HepG2 (cell line): ENCODE data around the gene PLIN3. TPM values are rescaled to one million over a fixed set of nuclear protein-coding genes. Genes with fewer than 3 reads are reported as not detected.

ENCODE experiments used
- ATAC-seq: fragments of 200-7000 bp; cut with Tn5 transposase; 3 replicates; pipeline ENCODE4 v1.9.1; 2020; ENCODE audit warnings: mild to moderate bottlenecking, moderate library complexity
- BruUV-seq: library from RNA; stranded (reverse); fragments of 400-500 nt; replicated peaks from 2 replicates; lab custom pipeline; 2021; lab: Mats Ljungman, UMichigan
- CTCF ChIA-PET: fragments of 300-600 bp; formaldehyde crosslinking; extraction: SDS; loops from one replicate; lab custom pipeline; 2021; ENCODE audit warnings: low total read pairs, inconsistent platforms, low intra/inter-chr PET ratio; lab: Yijun Ruan, JAX
- POLR2A ChIA-PET: fragments of 350-600 bp; sonication (Branson Sonifier 250); formaldehyde crosslinking; loops from one replicate; lab custom pipeline; 2020; ENCODE audit warnings: antibody characterized with exemption, inconsistent platforms; lab: Yijun Ruan, JAX
- DNase-seq: peaks from one replicate; pipeline ENCODE4 v3.0.0-alpha.2; 2015; ENCODE audit warnings: low spot score
- FAIRE-seq: peaks from 3 replicates; lab custom pipeline; 2011; peaks lifted over from hg19 to GRCh38; lab: Jason Lieb, UNC
- H2AFZ ChIP-seq: one replicate; pipeline ENCODE4 v1.6.1; 2011; ENCODE audit warnings: low read length, inconsistent platforms
- H3K27ac ChIP-seq: fragments of 300-600 bp; 3 replicates; pipeline ENCODE4 v1.8.0; 2011; ENCODE audit warnings: mixed run types, mild to moderate bottlenecking, mixed read lengths, low read length, inconsistent platforms; ENCODE audit not compliant: insufficient read depth; ENCODE audit errors: extremely low read length
- H3K27me3 ChIP-seq, 2 experiments: fragments of 200-600 bp in 1 of 2; 2 replicates in 1 of 2; 3 replicates in 1 of 2; pipeline versions ENCODE4 v1.6.0 to v1.8.0; 2011; ENCODE audit warnings: low read length in 2 of 2, mild to moderate bottlenecking in 2 of 2, moderate library complexity in 2 of 2, inconsistent platforms in 1 of 2; ENCODE audit not compliant: insufficient read depth in 2 of 2, control insufficient read depth in 1 of 2
- H3K36me3 ChIP-seq, 2 experiments: fragments of 200-600 bp in 1 of 2; replicated peaks in 1 of 2; 2 replicates in 1 of 2; 3 replicates in 1 of 2; pipeline versions ENCODE4 v1.5.1 to v1.8.0; 2011; ENCODE audit warnings: low read length in 2 of 2, inconsistent platforms in 1 of 2; ENCODE audit not compliant: insufficient read depth in 2 of 2, control insufficient read depth in 1 of 2
- H3K4me1 ChIP-seq: 2 replicates; pipeline ENCODE4 v1.5.1; 2012; ENCODE audit warnings: low read length, inconsistent platforms; ENCODE audit not compliant: insufficient read depth
- H3K4me2 ChIP-seq: 2 replicates; pipeline ENCODE4 v1.6.0; 2011; ENCODE audit warnings: low read depth, low read length, inconsistent platforms
- H3K4me3 ChIP-seq, 3 experiments: fragments of 200-600 bp in 1 of 3; sonication (generic), shearing (Covaris generic) in 1 of 3; replicated peaks in 1 of 3; 2 replicates each; pipeline ENCODE4 v1.5.1; 2011 to 2016; ENCODE audit warnings: low read length in 3 of 3, inconsistent platforms in 2 of 3, low read depth in 2 of 3, mild to moderate bottlenecking in 2 of 3, control low read depth in 1 of 3, mixed read lengths in 1 of 3; ENCODE audit not compliant: insufficient read depth in 1 of 3
- H3K79me2 ChIP-seq: one replicate; pipeline ENCODE4 v1.6.1; 2011; ENCODE audit warnings: low read length, inconsistent platforms; ENCODE audit not compliant: insufficient read depth
- H3K9ac ChIP-seq: 2 replicates; pipeline ENCODE4 v1.6.0; 2011; ENCODE audit warnings: mild to moderate bottlenecking, low read depth, low read length, inconsistent platforms; ENCODE audit not compliant: insufficient read depth
- H3K9me3 ChIP-seq: 2 replicates; pipeline ENCODE4 v1.5.1; 2012; ENCODE audit warnings: mild to moderate bottlenecking, low read length
- H4K20me1 ChIP-seq: 2 replicates; pipeline ENCODE4 v1.6.0; 2011; ENCODE audit warnings: inconsistent platforms, mild to moderate bottlenecking, low read length, moderate library complexity; ENCODE audit not compliant: insufficient read depth
- CENPX ChIP-seq: sonication (generic); formaldehyde crosslinking; IDR thresholded peaks from 2 replicates; pipeline ENCODE4 v1.9.0; 2021; ENCODE audit warnings: mild to moderate bottlenecking, missing genetic modification reagents, moderate library complexity
- MAF1 ChIP-seq: sonication (generic); formaldehyde crosslinking; IDR thresholded peaks from 2 replicates; pipeline ENCODE4 v1.5.0; 2020; ENCODE audit warnings: missing genetic modification reagents, borderline replicate concordance
- NFAT5 ChIP-seq: sonication (generic); formaldehyde crosslinking; IDR thresholded peaks from 2 replicates; pipeline ENCODE4 v1.4.0; 2020; ENCODE audit warnings: missing genetic modification reagents
- NPAS2 ChIP-seq: sonication (generic); formaldehyde crosslinking; IDR thresholded peaks from 2 replicates; pipeline ENCODE4 v1.8.0; 2022; ENCODE audit warnings: mild to moderate bottlenecking, missing genetic modification reagents, borderline replicate concordance
- RBFOX2 ChIP-seq: fragments of 200-400 bp; formaldehyde crosslinking; IDR thresholded peaks from 2 replicates; pipeline ENCODE4 v1.6.1; 2017; ENCODE audit warnings: low read depth, mild to moderate bottlenecking, low read length
- TSC22D2 ChIP-seq: sonication (generic); formaldehyde crosslinking; IDR thresholded peaks from 2 replicates; pipeline ENCODE4 v1.5.1; 2020; ENCODE audit warnings: missing genetic modification reagents, mild to moderate bottlenecking, borderline replicate concordance
- ZNF333 ChIP-seq: sonication (generic); formaldehyde crosslinking; IDR thresholded peaks from 2 replicates; pipeline ENCODE4 v1.4.0; 2020; ENCODE audit warnings: mild to moderate bottlenecking, missing genetic modification reagents, borderline replicate concordance
- ZNF407 ChIP-seq: sonication (generic); formaldehyde crosslinking; IDR thresholded peaks from one replicate; pipeline ENCODE4 v1.5.1; 2020; ENCODE audit warnings: mild to moderate bottlenecking, missing genetic modification reagents; ENCODE audit errors: not compliant biosample characterization
- WGBS: methylation state at CpG from one replicate; pipeline ENCODE4 v1.1.6; 2017; ENCODE audit warnings: low lambda C conversion rate; 5-methylcytosine and 5-hydroxymethylcytosine counted together
- in situ Hi-C: cut with HindIII; loops from 2 replicates; pipeline ENCODE4 v1.10.0; 2017; ENCODE audit warnings: low pct_unique_long_range_greater_than_20kb; ENCODE audit not compliant: extremely low pct_ligation_motif_present
- intact Hi-C: fragments of 100-400 bp; cut with micrococcal nuclease; formaldehyde crosslinking; loops from one replicate; pipeline ENCODE4 v1.10.0; 2022; ENCODE audit not compliant: unreplicated experiment
- polyA plus RNA-seq, 8 experiments: library from polyadenylated mRNA; depleted of rRNA in 3 of 8; stranded (reverse) in 7 of 8; unstranded in 1 of 8; fragments of >200 nt; fragmentation: Illumina TruSeq in 4 of 8; extraction: Trizol in 4 of 8; gene quantifications; 2 replicates each; pipeline versions ENCODE4 v1.2.1 to v1.2.3, GENCODE V29; 2011 to 2016; ENCODE audit warnings: low read depth in 4 of 8, missing spikeins in 1 of 8, mixed read lengths in 1 of 8; ENCODE audit not compliant: insufficient read depth in 1 of 8
- total RNA-seq, 5 experiments: library from RNA; depleted of rRNA; stranded (reverse); fragments of >200 nt; fragmentation: Illumina TruSeq; extraction: Trizol; gene quantifications; 2 replicates each; pipeline ENCODE4 v1.2.3, GENCODE V29; 2016; ENCODE audit warnings: low read depth in 1 of 5

Gene PLIN3
- total and polyA plus RNA-seq, 2 of the 13 experiments (the other 11 are each of a cell fraction or from before 2014, with no cell fraction given), result 49.3 to 57.9 TPM

- Histone ChIP-seq H4K20me1 (no peaks in the 10 kb centered on the region), H2AFZ (no peak overlapping the region), H3K4me2 (no peak overlapping the region), H3K27me3 (no peaks in the 10 kb centered on the region), H3K79me2 (peaks cover 2% of the 10 kb centered on the region), H3K36me3 (peaks cover 4% of the 10 kb centered on the region in 2 experiments; a peak in 2 of 5 replicates), H3K4me1 (peaks cover 17% of the 10 kb centered on the region), H3K9me3 (no peaks in the 10 kb centered on the region), H3K9ac (no peak overlapping the region), H3K27ac (no peak overlapping the region), H3K4me3 (no peak overlapping the region)
- FAIRE-seq (no peak), DNase-seq (no peak), ATAC-seq (no peak)
- CTCF ChIA-PET, result no interaction called here
- in situ Hi-C loops, result no loop called here
- intact Hi-C loops, result no loop called here
- POLR2A ChIA-PET, result no interaction called here
- TSS peak; percentile 41 for BruUV-seq
- WGBS, result 94% methylated on average over 8 of the region's 32 CpGs
- TF ChIP-seq CENPX (CRISPR knock-in tag) (no peak), NFAT5 (CRISPR knock-in tag) (no peak), TSC22D2 (CRISPR knock-in tag) (no peak), ZNF333 (no peak), ZNF407 (no peak), RBFOX2 (0 out of 2 replicates have a peak, but pooled peaks have one; percentile 23), MAF1 (no peak), NPAS2 (CRISPR knock-in tag) (no peak)
Measured at GRCh38 chr19:4817467-4818277, 49.8 kb downstream of the PLIN3 start.
